ENCODE data around the gene TADA2B. TPM values are rescaled to one million over a fixed set of nuclear protein-coding genes. Genes with fewer than 3 reads are reported as not detected.

TADA2B gene
- total RNA-seq, 1 experiment from 2014 or later = 15.2 TPM

- H3K4me1 ChIP-seq (ENCODE audit: insufficient read depth, low read length, poor library complexity, severe bottlenecking) = no peaks in the 10 kb centered on the region
- TF ChIP-seq EZH2 (IDR thresholded peaks at IDR 0.05; ENCODE audit: borderline replicate concordance, low read depth, low read length, poor library complexity, severe bottlenecking) (no peak), CTCF (conservative IDR thresholded peaks at IDR 0.05; ENCODE audit: low read depth, low read length) (no peak)
- intact Hi-C loops (cut with micrococcal nuclease; ENCODE audit: unreplicated experiment) = no loop called here
- H3K4me3 ChIP-seq (ENCODE audit: low read depth, low read length, poor library complexity, severe bottlenecking) = no peak overlapping the region
- peaks cover 5% of the 10 kb centered on the region for H3K36me3 ChIP-seq (ENCODE audit: insufficient read depth, low read length, poor library complexity, severe bottlenecking)
- BruUV-seq (replicated peaks) = no TSS peak
- ChIA-PET POLR2A (ENCODE audit: low non-redundant PET) (no interaction called here), CTCF (no interaction called here)
- no peak overlapping the region for H3K27ac ChIP-seq (ENCODE audit: low read depth, low read length, poor library complexity, severe bottlenecking)
- no peak for DNase-seq (ENCODE audit: low spot score)
- no peaks in the 10 kb centered on the region for H3K27me3 ChIP-seq (replicated peaks; ENCODE audit: insufficient read depth, low read depth, low read length, poor library complexity)
- H3K9me3 ChIP-seq (ENCODE audit: low read depth, low read length, poor library complexity, severe bottlenecking) = no peaks in the 10 kb centered on the region
Measured at GRCh38 chr4:7051144-7051495, 7.9 kb downstream of the TADA2B start.

- POLR2A ChIA-PET (ENCODE audit: low non-redundant PET) = no interaction called here
- H3K4me3 ChIP-seq (ENCODE audit: low read depth, low read length, poor library complexity, severe bottlenecking) = no peak overlapping the region
- peaks cover 8% of the 10 kb centered on the region for H3K36me3 ChIP-seq (ENCODE audit: insufficient read depth, low read length, poor library complexity, severe bottlenecking)
- H3K4me1 ChIP-seq (ENCODE audit: insufficient read depth, low read length, poor library complexity, severe bottlenecking) = no peaks in the 10 kb centered on the region
- H3K27me3 ChIP-seq (replicated peaks; ENCODE audit: insufficient read depth, low read depth, low read length, poor library complexity) = no peaks in the 10 kb centered on the region
- no peak for TF ChIP-seq CTCF (conservative IDR thresholded peaks at IDR 0.05; ENCODE audit: low read depth, low read length)
- no peak for TF ChIP-seq EZH2 (IDR thresholded peaks at IDR 0.05; ENCODE audit: borderline replicate concordance, low read depth, low read length, poor library complexity, severe bottlenecking)
- H3K27ac ChIP-seq (ENCODE audit: low read depth, low read length, poor library complexity, severe bottlenecking) = no peak overlapping the region
- DNase-seq (ENCODE audit: low spot score) = no peak
- CTCF ChIA-PET = no interaction called here
- no TSS peak for BruUV-seq (replicated peaks)
- no peaks in the 10 kb centered on the region for H3K9me3 ChIP-seq (ENCODE audit: low read depth, low read length, poor library complexity, severe bottlenecking)
- intact Hi-C loops (cut with micrococcal nuclease; ENCODE audit: unreplicated experiment) = no loop called here
Measured at GRCh38 chr4:7051905-7052304, 8.7 kb downstream of the TADA2B start.

GRCh38 chr4:7052313-7052712 is 9.1 kb downstream of the TADA2B start:
- no TSS peak for BruUV-seq (replicated peaks)

More at GRCh38 chr4:7052313-7052712, 9.1 kb downstream of the TADA2B start:
- Histone ChIP-seq H3K9me3 (ENCODE audit: low read depth, low read length, poor library complexity, severe bottlenecking) (no peaks in the 10 kb centered on the region), H3K4me3 (ENCODE audit: low read depth, low read length, poor library complexity, severe bottlenecking) (no peak overlapping the region), H3K27ac (ENCODE audit: low read depth, low read length, poor library complexity, severe bottlenecking) (no peak overlapping the region), H3K36me3 (ENCODE audit: insufficient read depth, low read length, poor library complexity, severe bottlenecking) (peaks cover 11% of the 10 kb centered on the region), H3K27me3 (replicated peaks; ENCODE audit: insufficient read depth, low read depth, low read length, poor library complexity) (no peaks in the 10 kb centered on the region), H3K4me1 (ENCODE audit: insufficient read depth, low read length, poor library complexity, severe bottlenecking) (no peaks in the 10 kb centered on the region)
- ChIA-PET POLR2A (ENCODE audit: low non-redundant PET) (no interaction called here), CTCF (no interaction called here)
- no peak for DNase-seq (ENCODE audit: low spot score)
- TF ChIP-seq CTCF (conservative IDR thresholded peaks at IDR 0.05; ENCODE audit: low read depth, low read length) (no peak), EZH2 (IDR thresholded peaks at IDR 0.05; ENCODE audit: borderline replicate concordance, low read depth, low read length, poor library complexity, severe bottlenecking) (no peak)
- intact Hi-C loops (cut with micrococcal nuclease; ENCODE audit: unreplicated experiment) = no loop called here
